CD8-positive, alpha-beta memory T cell (primary cell): Measurements from ENCODE around the gene TRIM3. TPM values are rescaled to one million over a fixed set of nuclear protein-coding genes. Genes with fewer than 3 reads are reported as not detected.

Experiments
- CTCF ChIA-PET: fragments of 350-600 bp; sonication (Branson Sonifier 250); formaldehyde crosslinking; loops from one replicate; lab custom pipeline; 2021; ENCODE audit warnings: antibody characterized with exemption; lab: Charles Lee
- POLR2A ChIA-PET: fragments of 350-600 bp; sonication (Branson Sonifier 250); formaldehyde crosslinking; loops from one replicate; lab custom pipeline; 2021; ENCODE audit warnings: antibody characterized with exemption; lab: Charles Lee
- DNase-seq, 5 donors: peaks; one replicate each; pipeline versions ENCODE4 v3.0.0 to v3.0.0-alpha.2; 2020 to 2022; ENCODE audit warnings: mixed read lengths in 1 of 5
- H3K27ac ChIP-seq: one replicate; pipeline ENCODE4 v1.7.0; 2013; ENCODE audit warnings: low read depth, mild to moderate bottlenecking, low read length, moderate library complexity
- H3K27me3 ChIP-seq: 2 replicates; pipeline ENCODE4 v1.7.0; 2013; ENCODE audit warnings: low read length, mild to moderate bottlenecking; ENCODE audit not compliant: insufficient read depth, poor library complexity, severe bottlenecking
- H3K36me3 ChIP-seq: 2 replicates; pipeline ENCODE4 v1.7.0; 2013; ENCODE audit warnings: mild to moderate bottlenecking, low read length, moderate library complexity; ENCODE audit not compliant: insufficient read depth
- H3K4me1 ChIP-seq: 2 replicates; pipeline ENCODE4 v1.7.0; 2013; ENCODE audit warnings: mild to moderate bottlenecking, low read length, moderate library complexity; ENCODE audit not compliant: insufficient read depth
- H3K4me3 ChIP-seq: 2 replicates; pipeline ENCODE4 v1.7.0; 2013; ENCODE audit warnings: mild to moderate bottlenecking, low read length
- H3K9me3 ChIP-seq: 2 replicates; pipeline ENCODE4 v1.7.0; 2013; ENCODE audit warnings: mild to moderate bottlenecking, low read length
- H3K27ac Mint-ChIP-seq, 8 donors: one replicate each; pipeline ENCODE4 v1.8.0; 2020 to 2021; ENCODE audit warnings: mixed read lengths in 8 of 8, mild to moderate bottlenecking in 6 of 8, inconsistent platforms in 3 of 8, moderate library complexity in 3 of 8
- H3K27me3 Mint-ChIP-seq, 2 donors: one replicate each; pipeline ENCODE4 v1.8.0; 2020 to 2021; ENCODE audit warnings: mixed read lengths in 2 of 2, mild to moderate bottlenecking in 1 of 2, moderate library complexity in 1 of 2
- H3K36me3 Mint-ChIP-seq, 3 donors: one replicate each; pipeline ENCODE4 v1.8.0; 2020 to 2021; ENCODE audit warnings: mixed read lengths in 3 of 3, inconsistent platforms in 1 of 3, mild to moderate bottlenecking in 1 of 3
- H3K4me1 Mint-ChIP-seq, 3 donors: one replicate each; pipeline ENCODE4 v1.8.0; 2020 to 2021; ENCODE audit warnings: mixed read lengths in 3 of 3, inconsistent platforms in 1 of 3, mild to moderate bottlenecking in 1 of 3
- H3K4me3 Mint-ChIP-seq, 7 donors: one replicate each; pipeline ENCODE4 v1.8.0; 2020 to 2021; ENCODE audit warnings: mixed read lengths in 7 of 7, mild to moderate bottlenecking in 6 of 7, moderate library complexity in 4 of 7, inconsistent platforms in 2 of 7
- H3K9me3 Mint-ChIP-seq, 5 donors: one replicate each; pipeline ENCODE4 v1.8.0; 2020 to 2022; ENCODE audit warnings: mixed read lengths in 5 of 5, mild to moderate bottlenecking in 3 of 5, moderate library complexity in 2 of 5, inconsistent platforms in 1 of 5
- polyA plus RNA-seq: library from polyadenylated mRNA; unstranded; fragments of 300-500 nt; fragmentation: Illumina TruSeq; gene quantifications from one replicate; pipeline ENCODE4 v1.2.3, GENCODE V29; 2021
- total RNA-seq, 2 experiments: library from RNA; stranded (reverse); gene quantifications; one replicate each; pipeline ENCODE4 v1.2.3, GENCODE V29; 2021

The TRIM3 gene
- total and polyA plus RNA-seq, 3 experiments from 2014 or later, result 2.4 to 6.8 (median 6.4) TPM

- H3K27ac ChIP-seq, result peak overlapping the region; percentile 94
- Mint-ChIP-seq H3K9me3 (no peaks in the 10 kb centered on the region), H3K27ac (peak overlapping the region; percentile 96 to 99 (median 98)), H3K4me1 (peaks cover 35 to 47% (median 44%) of the 10 kb centered on the region in 3 donors), H3K27me3 (no peaks in the 10 kb centered on the region), H3K36me3 (peaks cover 0 to 59% (median 8%) of the 10 kb centered on the region in 3 donors), H3K4me3 (peak overlapping the region; percentile 92 to 99 (median 97))
- H3K9me3 ChIP-seq, result no peaks in the 10 kb centered on the region
- DNase-seq, result no peak
- H3K4me3 ChIP-seq, result peak overlapping the region; percentile 72
- peaks cover 30% of the 10 kb centered on the region for H3K36me3 ChIP-seq
- no peaks in the 10 kb centered on the region for H3K27me3 ChIP-seq
- H3K4me1 ChIP-seq, result peaks cover 28% of the 10 kb centered on the region
- CTCF ChIA-PET, result no interaction called here
- POLR2A ChIA-PET, result interaction anchor here (1.2 to 2.0 kb wide), 2 partner anchors 138 to 203 kb away, joined by 5 to 8 read pairs; partner anchors contain the start of gene MRPL17
Observed at GRCh38 chr11:6480299-6480914, 6.7 kb upstream of the TRIM3 start.

- Histone ChIP-seq H3K36me3 (peaks cover 6% of the 10 kb centered on the region), H3K27me3 (no peaks in the 10 kb centered on the region), H3K4me3 (no peak overlapping the region), H3K4me1 (peaks cover 22% of the 10 kb centered on the region), H3K9me3 (no peaks in the 10 kb centered on the region), H3K27ac (no peak overlapping the region)
- peaks cover 0 to 41% (median 2%) of the 10 kb centered on the region in 3 donors for H3K36me3 Mint-ChIP-seq
- no peaks in the 10 kb centered on the region for H3K9me3 Mint-ChIP-seq
- DNase-seq, result no peak
- H3K27me3 Mint-ChIP-seq, result no peaks in the 10 kb centered on the region
- ChIA-PET POLR2A (no interaction called here), CTCF (interaction anchor here (0.7 to 1.3 kb wide), 3 partner anchors 21 to 33 kb away, joined by 3 to 5 read pairs (median 4); no protein-coding TSS in a partner anchor)
- H3K4me3 Mint-ChIP-seq, result peak overlapping the region in 1 of 7 donors; percentile 72
- peaks cover 32 to 54% (median 44%) of the 10 kb centered on the region in 3 donors for H3K4me1 Mint-ChIP-seq
- H3K27ac Mint-ChIP-seq, result peak overlapping the region in 1 of 8 donors; percentile 35
Observed at GRCh38 chr11:6476571-6476970, 2.8 kb upstream of the TRIM3 start.

DNA sequence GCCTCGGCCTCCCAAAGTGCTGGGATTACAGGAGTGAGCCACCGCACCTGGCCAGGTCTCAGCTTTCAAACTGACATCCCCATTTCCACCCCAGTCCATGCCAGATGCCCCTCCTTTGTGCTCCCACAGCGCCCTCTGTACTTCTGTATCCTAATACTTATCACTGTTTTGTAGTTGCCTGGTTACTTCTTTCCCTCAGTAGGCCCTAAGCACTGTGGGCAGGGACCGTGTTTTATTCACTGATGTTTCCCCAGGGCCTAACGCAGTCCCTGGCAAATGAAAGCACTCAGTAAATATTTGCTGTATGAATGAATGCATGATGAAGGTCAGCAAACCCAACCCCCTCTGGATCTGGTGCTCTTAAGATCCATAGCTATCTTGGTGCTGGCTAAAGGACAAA is 2.2 kb upstream of the TRIM3 start:
- Histone ChIP-seq H3K27me3 (no peaks in the 10 kb centered on the region), H3K36me3 (peaks cover 6% of the 10 kb centered on the region), H3K9me3 (no peaks in the 10 kb centered on the region), H3K4me3 (no peak overlapping the region), H3K27ac (no peak overlapping the region), H3K4me1 (peaks cover 22% of the 10 kb centered on the region)
- H3K27me3 Mint-ChIP-seq, result no peaks in the 10 kb centered on the region
- H3K9me3 Mint-ChIP-seq, result no peaks in the 10 kb centered on the region
- H3K4me3 Mint-ChIP-seq, result peak overlapping the region in 3 of 7 donors; percentile 25 to 69 (median 66)
- H3K36me3 Mint-ChIP-seq, result peaks cover 0 to 36% (median 2%) of the 10 kb centered on the region in 3 donors
- DNase-seq, result no peak
- ChIA-PET POLR2A (no interaction called here), CTCF (interaction anchor here (4.7 kb wide), 1 partner anchor 97 kb away, joined by 24 read pairs; no protein-coding TSS in a partner anchor)
- peaks cover 30 to 50% (median 38%) of the 10 kb centered on the region in 3 donors for H3K4me1 Mint-ChIP-seq
- peak overlapping the region in 4 of 8 donors; percentile 35 to 71 (median 64) for H3K27ac Mint-ChIP-seq

GRCh38 chr11:6474806-6475500 is 1.2 kb upstream of the TRIM3 start:
- ChIA-PET POLR2A (interaction anchor here (1.0 kb wide), 1 partner anchor 72 kb away, joined by 4 read pairs; no protein-coding TSS in a partner anchor), CTCF (interaction anchor here (1.2 to 4.7 kb wide), 2 partner anchors 96 to 208 kb away, joined by 4 to 24 read pairs; partner anchors contain the start of gene MRPL17)
- Mint-ChIP-seq H3K36me3 (peaks cover 0 to 31% (median 2%) of the 10 kb centered on the region in 3 donors), H3K4me3 (peak overlapping the region; percentile 66 to 90 (median 78)), H3K27ac (peak overlapping the region; percentile 35 to 95 (median 78)), H3K4me1 (peaks cover 22 to 41% (median 29%) of the 10 kb centered on the region in 3 donors), H3K27me3 (no peaks in the 10 kb centered on the region), H3K9me3 (no peaks in the 10 kb centered on the region)
- Histone ChIP-seq H3K9me3 (no peaks in the 10 kb centered on the region), H3K36me3 (peaks cover 6% of the 10 kb centered on the region), H3K27me3 (no peaks in the 10 kb centered on the region), H3K27ac (no peak overlapping the region), H3K4me1 (peaks cover 14% of the 10 kb centered on the region), H3K4me3 (no peak overlapping the region)
- no peak for DNase-seq

DNA sequence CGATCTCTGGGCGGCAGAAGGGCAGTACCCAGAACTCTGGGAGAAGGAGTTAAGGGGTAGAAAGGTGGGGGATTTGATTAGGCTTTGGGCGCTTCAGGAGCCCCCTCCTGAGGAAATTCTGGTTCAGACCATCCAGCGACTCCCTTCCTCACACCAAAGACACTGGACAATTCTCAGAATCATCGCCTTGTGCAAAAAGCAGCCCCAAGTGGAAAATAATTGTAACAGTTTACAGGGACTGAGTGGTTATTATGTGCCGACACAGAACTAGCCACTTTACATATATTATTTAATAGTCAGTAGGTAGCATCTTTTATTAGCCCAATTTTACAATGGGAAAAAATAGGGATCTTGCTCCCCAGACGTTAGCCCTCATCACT is 662 bp upstream of the TRIM3 start:
- H3K4me1 Mint-ChIP-seq, result peaks cover 17 to 35% (median 24%) of the 10 kb centered on the region in 3 donors
- H3K4me3 Mint-ChIP-seq, result peak overlapping the region; percentile 66 to 90 (median 78)
- H3K9me3 Mint-ChIP-seq, result no peaks in the 10 kb centered on the region
- H3K27me3 Mint-ChIP-seq, result no peaks in the 10 kb centered on the region
- peaks cover 0 to 27% (median 2%) of the 10 kb centered on the region in 3 donors for H3K36me3 Mint-ChIP-seq
- H3K4me3 ChIP-seq, result peak overlapping the region; percentile 34
- H3K27me3 ChIP-seq, result no peaks in the 10 kb centered on the region
- peak overlapping the region; percentile 35 to 95 (median 86) for H3K27ac Mint-ChIP-seq
- ChIA-PET CTCF (interaction anchor here (1.2 to 4.7 kb wide), 2 partner anchors 95 to 209 kb away, joined by 4 to 24 read pairs; partner anchors contain the start of gene MRPL17), POLR2A (no interaction called here)
- DNase-seq, result no peak
- H3K4me1 ChIP-seq, result peaks cover 14% of the 10 kb centered on the region
- peaks cover 6% of the 10 kb centered on the region for H3K36me3 ChIP-seq
- peak overlapping the region; percentile 45 for H3K27ac ChIP-seq
- no peaks in the 10 kb centered on the region for H3K9me3 ChIP-seq

DNA sequence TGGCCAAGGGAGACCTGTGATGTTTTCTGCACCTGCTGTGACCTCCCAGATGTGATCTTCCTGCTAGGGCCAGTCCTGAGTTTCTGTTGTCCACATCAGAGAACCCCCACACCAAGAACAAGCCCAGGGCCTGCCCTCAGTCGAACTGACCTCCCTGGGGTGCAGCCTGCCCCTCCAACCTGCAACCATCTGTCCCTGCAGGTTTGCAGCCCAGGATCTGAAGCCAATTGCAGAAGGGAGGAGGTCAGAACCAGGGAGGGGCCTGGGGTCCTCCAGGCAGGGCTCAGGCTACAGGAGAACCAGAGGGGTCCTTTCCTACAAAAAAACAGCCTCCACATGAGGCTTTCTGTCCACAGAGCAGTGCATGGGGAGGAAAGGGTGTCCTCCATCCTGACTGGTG is 807 bp downstream of the TRIM3 start:
- Mint-ChIP-seq H3K27me3 (no peaks in the 10 kb centered on the region), H3K4me1 (peaks cover 15 to 30% (median 20%) of the 10 kb centered on the region in 3 donors), H3K36me3 (peaks cover 0 to 16% (median 0%) of the 10 kb centered on the region in 3 donors), H3K4me3 (peak overlapping the region; percentile 76 to 94 (median 89)), H3K27ac (peak overlapping the region; percentile 22 to 92 (median 54)), H3K9me3 (no peaks in the 10 kb centered on the region)
- CTCF ChIA-PET, result interaction anchor here (0.7 to 4.7 kb wide), 3 partner anchors 17 to 94 kb away, joined by 3 to 24 read pairs (median 5); no protein-coding TSS in a partner anchor
- Histone ChIP-seq H3K9me3 (no peaks in the 10 kb centered on the region), H3K4me1 (peaks cover 14% of the 10 kb centered on the region), H3K27me3 (no peaks in the 10 kb centered on the region), H3K4me3 (no peak overlapping the region), H3K27ac (no peak overlapping the region), H3K36me3 (peaks cover 5% of the 10 kb centered on the region)
- POLR2A ChIA-PET, result interaction anchor here (0.6 to 0.9 kb wide), 2 partner anchors 83 to 150 kb away, joined by 3 read pairs; partner anchors contain the start of gene SMPD1
- DNase-seq, result no peak

DNA sequence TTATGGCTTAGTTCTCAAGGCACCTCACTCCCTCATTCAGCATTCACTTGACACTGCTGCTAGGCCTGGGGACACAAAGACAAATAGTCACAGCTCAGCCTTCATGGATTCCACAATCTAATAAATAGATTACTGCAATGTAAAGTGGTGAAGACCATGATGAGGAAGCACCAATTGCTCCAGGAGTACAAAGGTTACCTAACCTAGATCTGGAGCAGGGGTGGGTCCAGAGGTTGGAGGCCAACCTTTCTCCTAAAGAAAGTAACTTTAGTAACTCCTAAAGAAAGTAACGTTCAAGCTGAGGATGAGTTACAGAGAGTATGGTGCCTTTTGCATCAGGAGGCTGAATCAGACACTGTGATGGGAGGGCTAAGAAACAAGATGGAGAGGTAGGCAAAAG is 4.1 kb downstream of the TRIM3 start:
- H3K9me3 ChIP-seq, result no peaks in the 10 kb centered on the region
- Mint-ChIP-seq H3K27me3 (no peaks in the 10 kb centered on the region), H3K36me3 (peaks cover 3 to 9% (median 9%) of the 10 kb centered on the region in 3 donors), H3K4me3 (no peak overlapping the region), H3K4me1 (peaks cover 15 to 24% (median 20%) of the 10 kb centered on the region in 3 donors), H3K27ac (no peak overlapping the region), H3K9me3 (no peaks in the 10 kb centered on the region)
- peaks cover 14% of the 10 kb centered on the region for H3K4me1 ChIP-seq
- no peak overlapping the region for H3K4me3 ChIP-seq
- no peaks in the 10 kb centered on the region for H3K27me3 ChIP-seq
- no peak overlapping the region for H3K27ac ChIP-seq
- no peak for DNase-seq
- CTCF ChIA-PET, result no interaction called here
- POLR2A ChIA-PET, result no interaction called here
- no peaks in the 10 kb centered on the region for H3K36me3 ChIP-seq
